Left kidney (tissue), 2 donors: Measurements from ENCODE around the gene MCOLN2. TPM values are rescaled to one million over a fixed set of nuclear protein-coding genes. Genes with fewer than 3 reads are reported as not detected.
"Not testable (repeated sequence)": the region's sequence is repeated elsewhere in the genome, so short reads cannot be mapped to it uniquely, and the experiment has no call there.

Source experiments
- DNase-seq: peaks from one replicate; pipeline ENCODE4 v3.0.0-alpha.2; 2013
- polyA plus RNA-seq: library from polyadenylated mRNA; unstranded; fragments of 120-200 nt; gene quantifications from one replicate; pipeline ENCODE4 v1.2.1, GENCODE V29; 2013; ENCODE audit not compliant: insufficient read length

Gene MCOLN2
- polyA plus RNA-seq, 1 donor: 1.5 TPM

- not testable (repeated sequence) for DNase-seq
These were observed 10.4 kb downstream of the MCOLN2 start for GRCh38 chr1:84986561-84986960.

- DNase-seq: no peak
These were observed 11.5 kb downstream of the MCOLN2 start for GRCh38 chr1:84985365-84985764.

- no peak for DNase-seq
These were observed 14.5 kb downstream of the MCOLN2 start for GRCh38 chr1:84982395-84982794.

- no peak for DNase-seq
These were observed 21.9 kb downstream of the MCOLN2 start for GRCh38 chr1:84975035-84975434.

GRCh38 chr1:84973498-84974334, 23.2 kb downstream of the MCOLN2 start:
- no peak for DNase-seq

GRCh38 chr1:84972377-84972987, 24.4 kb downstream of the MCOLN2 start:
- DNase-seq: no peak

GRCh38 chr1:84971957-84972356, 25.0 kb downstream of the MCOLN2 start:
- no peak for DNase-seq

- DNase-seq: no peak
These were observed 27.2 kb downstream of the MCOLN2 start for GRCh38 chr1:84969489-84970250.

- no peak for DNase-seq
These were observed 28.0 kb downstream of the MCOLN2 start for GRCh38 chr1:84968865-84969264.

- DNase-seq: no peak
These were observed 28.8 kb downstream of the MCOLN2 start for GRCh38 chr1:84968101-84968500.

GRCh38 chr1:84967666-84968065, 29.2 kb downstream of the MCOLN2 start:
- no peak for DNase-seq

GRCh38 chr1:84963021-84963420, 33.9 kb downstream of the MCOLN2 start:
- no peak for DNase-seq

- no peak for DNase-seq
These were observed 35.6 kb downstream of the MCOLN2 start for GRCh38 chr1:84961316-84961715.

- DNase-seq: no peak
These were observed 36.5 kb downstream of the MCOLN2 start for GRCh38 chr1:84960371-84960770.

- DNase-seq: no peak
These were observed 37.6 kb downstream of the MCOLN2 start for GRCh38 chr1:84959294-84959693.

- no peak for DNase-seq
These were observed 38.9 kb downstream of the MCOLN2 start for GRCh38 chr1:84957966-84958365.

GRCh38 chr1:84956655-84957054, 40.3 kb downstream of the MCOLN2 start:
- no peak for DNase-seq

- DNase-seq: no peak
These were observed 40.8 kb downstream of the MCOLN2 start for GRCh38 chr1:84956097-84956496.

GRCh38 chr1:84949664-84950063, 47.2 kb downstream of the MCOLN2 start:
- no peak for DNase-seq

GRCh38 chr1:84947536-84948410, 49.1 kb downstream of the MCOLN2 start:
- DNase-seq: no peak

GRCh38 chr1:84946631-84947030, 50.3 kb downstream of the MCOLN2 start:
- DNase-seq: no peak
